BJ (cell line): ENCODE measurements around the gene CSF1. TPM values are rescaled to one million over a fixed set of nuclear protein-coding genes. Genes with fewer than 3 reads are reported as not detected.
"Not testable (repeated sequence)": the region's sequence is repeated elsewhere in the genome, so short reads cannot be mapped to it uniquely, and the experiment has no call there.

ENCODE experiments used
- CTCF ChIA-PET: fragments of 350-600 bp; formaldehyde crosslinking; extraction: SDS; loops from one replicate; lab custom pipeline; 2021; ENCODE audit warnings: antibody characterized with exemption, inconsistent platforms; lab: Yijun Ruan, JAX
- POLR2A ChIA-PET: fragments of 300-600 bp; sonication (Branson Sonifier 250); formaldehyde crosslinking; extraction: SDS; loops from one replicate; lab custom pipeline; 2021; ENCODE audit warnings: antibody characterized with exemption; lab: Charles Lee
- DNase-seq: peaks from one replicate; pipeline ENCODE4 v3.0.0-alpha.2; 2011; ENCODE audit warnings: low read depth
- H3K27me3 ChIP-seq: 2 replicates; pipeline ENCODE4 v1.6.0; 2011; ENCODE audit warnings: low read length; ENCODE audit not compliant: control insufficient read depth, insufficient read depth
- H3K36me3 ChIP-seq: 2 replicates; pipeline ENCODE4 v1.5.1; 2011; ENCODE audit warnings: low read length; ENCODE audit not compliant: control insufficient read depth, insufficient read depth
- H3K4me3 ChIP-seq: 2 replicates; pipeline ENCODE4 v1.5.1; 2011; ENCODE audit warnings: low read depth, mild to moderate bottlenecking, control low read depth, low read length
- CTCF ChIP-seq: IDR thresholded peaks from 2 replicates; pipeline ENCODE4 v1.5.1; 2011; ENCODE audit warnings: low read depth, mild to moderate bottlenecking, control low read depth, inconsistent platforms, low read length, moderate library complexity; ENCODE audit not compliant: insufficient read depth
- polyA minus RNA-seq: library from RNA; depleted of rRNA, polyadenylated mRNA; stranded (reverse); fragments of >200 nt; gene quantifications from 2 replicates; pipeline ENCODE4 v1.2.3, GENCODE V29; 2011; rRNA and poly(A)+ RNA removed
- polyA plus RNA-seq: library from polyadenylated mRNA; depleted of rRNA; stranded (reverse); fragments of >200 nt; gene quantifications from 2 replicates; pipeline ENCODE4 v1.2.3, GENCODE V29; 2011; rRNA removed

The CSF1 gene
- 40.4 and 48.4 TPM in 2 replicates for polyA plus RNA-seq
- polyA minus RNA-seq = 20.1 and 22.3 TPM in 2 replicates

GRCh38 chr1:109910123-109910962 lies at the start of gene CSF1:
TSS of gene CSF1 (plus strand) at chr1:109910849. CDS start at chr1:109911024, 175 bp downstream.
- TF ChIP-seq CTCF = no peak
- no peaks in the 10 kb centered on the region for H3K27me3 ChIP-seq
- H3K4me3 ChIP-seq = peak within 1 kb of the TSS; percentile 89
- CTCF ChIA-PET = interaction anchor here (1.6 to 3.0 kb wide), 4 partner anchors 8 to 133 kb away, joined by 3 to 25 read pairs (median 8); partner anchors contain the start of gene AHCYL1
- H3K36me3 ChIP-seq = peaks cover under 1% of the 10 kb centered on the region
- POLR2A ChIA-PET = no interaction called here
- DNase-seq = no peak

DNA sequence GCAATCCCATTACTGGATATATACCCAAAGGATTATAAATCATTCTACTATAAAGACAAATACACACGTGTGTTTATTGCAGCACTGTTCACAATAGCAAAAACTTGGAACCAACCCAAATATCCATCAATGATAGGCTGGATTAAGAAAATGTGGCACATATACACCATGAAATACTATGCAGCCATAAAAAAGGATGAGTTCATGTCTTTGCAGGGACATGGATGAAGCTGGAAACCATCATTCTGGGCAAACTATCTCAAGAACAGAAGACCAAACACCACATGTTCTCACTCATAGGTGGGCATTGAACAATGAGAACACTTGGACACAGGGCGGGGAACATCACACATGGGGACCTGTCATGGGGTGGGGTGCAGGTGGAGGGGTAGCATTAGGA lies 49.0 kb upstream of the CSF1 start:
- H3K4me3 ChIP-seq, H3K27me3 ChIP-seq, DNase-seq, H3K36me3 ChIP-seq, POLR2A ChIA-PET: not testable (repeated sequence)
- CTCF ChIA-PET = interaction anchor here (1.3 kb wide), 1 partner anchor 11 kb away, joined by 5 read pairs; no protein-coding TSS in a partner anchor

DNA sequence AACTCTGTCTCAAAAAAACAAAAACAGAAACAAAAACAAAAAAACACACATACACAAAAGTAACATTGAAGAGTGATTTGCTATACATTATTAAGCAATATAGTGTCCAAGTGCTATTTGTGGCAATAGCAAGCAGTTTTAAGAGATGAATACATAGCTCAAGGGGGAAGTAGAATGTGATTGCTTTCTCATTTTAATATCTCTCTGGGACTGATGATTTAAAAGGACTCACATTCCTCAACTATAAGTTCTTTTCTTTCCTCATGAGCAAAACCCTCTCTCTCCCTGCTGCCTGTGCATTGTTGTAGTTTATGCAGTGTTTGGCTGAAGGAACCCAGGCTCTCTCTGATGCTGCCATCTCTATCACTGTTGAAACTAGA lies 47.0 kb upstream of the CSF1 start:
- CTCF ChIA-PET = interaction anchor here (1.0 to 1.3 kb wide), 3 partner anchors 13 to 96 kb away, joined by 3 to 4 read pairs (median 3); no protein-coding TSS in a partner anchor
- POLR2A ChIA-PET = no interaction called here
- TF ChIP-seq CTCF = no peak
- Histone ChIP-seq H3K4me3 (no peak overlapping the region), H3K36me3 (no peaks in the 10 kb centered on the region), H3K27me3 (no peaks in the 10 kb centered on the region)
- no peak for DNase-seq

DNA sequence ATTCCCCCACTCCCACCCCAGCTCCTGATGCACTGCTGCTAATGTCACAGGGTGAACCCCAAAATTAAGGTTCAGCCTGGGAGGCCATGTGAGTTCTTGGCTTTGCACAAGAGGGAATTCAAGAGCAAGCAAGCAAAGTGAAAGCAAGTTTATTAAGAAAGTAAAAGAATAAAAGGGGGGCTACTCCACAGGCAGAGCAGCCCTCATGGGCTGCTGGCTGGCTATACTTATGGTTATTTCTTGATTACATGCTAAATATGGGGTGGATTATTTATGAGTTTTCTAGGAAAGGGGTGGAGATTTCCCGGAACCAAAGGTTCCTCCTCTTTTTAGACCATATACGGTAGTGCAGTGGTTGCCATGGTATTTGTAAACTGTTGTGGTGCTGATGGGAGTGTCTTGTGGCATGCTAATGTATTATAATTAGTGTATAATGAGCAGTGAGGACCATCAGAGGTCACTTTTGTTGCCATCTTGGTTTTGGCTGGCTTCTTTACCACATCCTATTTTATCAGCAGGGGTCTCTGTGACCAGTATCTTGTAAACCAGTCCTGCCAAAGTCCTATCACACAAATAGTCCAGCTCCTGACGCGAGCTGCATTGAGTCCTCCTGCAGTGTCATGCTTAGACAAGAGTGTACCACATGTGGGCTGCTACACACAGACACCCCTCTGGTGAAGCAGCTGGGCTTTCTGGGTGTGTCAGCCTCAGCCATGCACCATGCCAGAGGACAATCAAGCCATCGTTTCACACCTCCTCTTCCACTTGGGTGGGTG lies 46.4 kb upstream of the CSF1 start:
- H3K4me3 ChIP-seq = no peak overlapping the region
- no peaks in the 10 kb centered on the region for H3K27me3 ChIP-seq
- no peaks in the 10 kb centered on the region for H3K36me3 ChIP-seq
- CTCF ChIA-PET = interaction anchor here (1.0 to 1.3 kb wide), 3 partner anchors 81 to 120 kb away, joined by 3 to 6 read pairs (median 4); partner anchors contain the start of gene AHCYL1
- DNase-seq = no peak
- POLR2A ChIA-PET = no interaction called here
- TF ChIP-seq CTCF = no peak

DNA sequence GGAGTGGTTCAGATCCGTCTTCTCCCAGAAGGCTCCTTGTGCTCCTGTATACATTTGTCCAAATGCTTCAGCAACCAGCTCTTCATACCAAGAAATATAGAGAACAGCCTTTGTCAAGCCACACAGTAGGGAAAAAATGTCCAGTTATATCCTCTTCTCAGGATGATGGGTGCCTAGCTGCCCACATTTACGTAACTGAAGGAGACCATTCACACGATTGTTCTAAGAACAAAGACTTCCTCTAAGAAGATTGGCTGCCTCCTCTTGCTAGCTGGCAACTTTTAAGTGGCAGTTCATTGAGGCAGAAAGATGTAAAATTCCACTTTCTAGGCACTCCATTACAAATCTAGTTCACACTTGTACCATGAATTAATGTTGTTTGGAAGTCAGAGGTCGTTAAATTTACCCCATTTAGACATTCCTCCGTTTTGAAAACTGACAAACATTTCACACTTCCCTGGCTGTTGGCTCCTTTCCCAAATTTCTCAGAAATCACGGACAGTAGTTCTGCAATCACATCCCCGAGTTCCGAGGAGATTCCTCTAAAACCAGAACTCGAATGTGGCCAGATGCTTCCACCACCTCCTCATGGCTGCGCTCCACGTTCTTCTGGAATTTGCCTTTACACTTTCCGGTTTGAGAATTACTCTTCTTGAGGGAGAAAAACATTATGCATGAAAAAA lies 45.6 kb upstream of the CSF1 start:
- Histone ChIP-seq H3K36me3 (no peaks in the 10 kb centered on the region), H3K4me3 (no peak overlapping the region), H3K27me3 (no peaks in the 10 kb centered on the region)
- CTCF ChIA-PET = interaction anchor here (0.8 to 1.3 kb wide), 2 partner anchors 15 to 119 kb away, joined by 3 to 6 read pairs; partner anchors contain the start of gene AHCYL1
- peak; percentile 34 for DNase-seq
- POLR2A ChIA-PET = no interaction called here
- TF ChIP-seq CTCF = no peak
